GM21825 (cell line): ENCODE measurements around the gene NIN.
"Not testable (repeated sequence)": the region's sequence is repeated elsewhere in the genome, so short reads cannot be mapped to it uniquely, and the experiment has no call there.

Experiments
- ATAC-seq: cut with Tn5 transposase; IDR thresholded peaks from one replicate; pipeline ENCODE4 v1.9.1; 2021; ENCODE audit warnings: mild to moderate bottlenecking, moderate library complexity; ENCODE audit not compliant: unreplicated experiment

The NIN gene

DNA sequence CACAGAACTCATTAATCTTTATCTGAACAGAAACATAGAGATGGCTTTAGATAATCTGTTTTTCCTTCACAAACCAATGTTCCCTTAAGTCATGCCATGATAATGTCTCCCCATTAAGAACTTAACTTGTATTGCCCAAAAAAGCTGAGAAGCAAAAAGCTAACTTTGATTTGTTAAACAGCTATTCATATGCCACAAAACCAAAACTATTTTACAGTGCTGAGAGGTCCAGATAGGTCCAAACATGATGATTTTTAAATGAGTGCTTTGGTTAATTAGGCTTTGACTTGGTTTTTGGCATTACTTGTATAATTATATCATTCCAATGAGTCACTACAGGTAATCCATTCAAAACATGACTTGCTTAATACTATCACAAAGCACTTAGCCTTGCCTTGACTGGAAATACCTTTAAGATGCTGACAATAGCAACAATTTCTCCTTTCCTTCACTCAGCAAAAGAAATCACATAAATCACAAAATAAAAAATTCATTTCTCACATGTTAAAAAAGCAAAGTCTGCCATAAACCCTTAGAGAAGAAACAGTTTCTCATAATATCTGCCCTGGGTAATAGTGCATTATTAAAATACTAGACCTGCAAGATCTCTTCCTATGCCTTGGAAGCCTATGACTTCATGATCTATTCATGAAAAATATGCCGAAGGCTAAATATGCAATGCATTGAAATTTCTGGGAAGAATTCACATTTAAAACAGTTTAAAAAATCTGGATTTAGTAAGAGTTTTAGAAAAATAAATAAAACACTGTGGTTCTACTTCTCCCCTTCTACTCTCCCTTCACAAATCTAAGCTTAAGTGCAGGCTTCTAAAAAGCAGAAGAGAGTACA lies 110.8 kb downstream of the NIN start:
- ATAC-seq: no peak

DNA sequence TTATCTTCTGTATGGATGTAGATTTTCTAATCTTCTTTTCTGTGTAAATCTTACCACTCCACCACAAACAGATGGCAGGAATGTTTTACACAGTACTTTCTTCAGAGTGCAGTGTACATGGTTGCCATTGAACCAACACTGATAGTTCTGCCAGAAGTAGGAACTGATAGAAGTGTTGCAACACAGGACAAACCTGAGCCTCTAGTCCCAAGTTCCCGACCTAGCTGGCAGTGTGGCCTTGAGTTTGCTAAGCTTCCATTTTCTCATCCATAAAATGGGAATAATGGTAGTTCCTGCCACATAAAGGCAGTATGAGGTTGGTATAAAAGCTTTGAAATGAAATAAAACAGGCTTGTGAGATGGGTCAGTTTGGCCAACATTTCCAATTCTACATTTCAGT lies 112.0 kb downstream of the NIN start:
- no peak for ATAC-seq

DNA sequence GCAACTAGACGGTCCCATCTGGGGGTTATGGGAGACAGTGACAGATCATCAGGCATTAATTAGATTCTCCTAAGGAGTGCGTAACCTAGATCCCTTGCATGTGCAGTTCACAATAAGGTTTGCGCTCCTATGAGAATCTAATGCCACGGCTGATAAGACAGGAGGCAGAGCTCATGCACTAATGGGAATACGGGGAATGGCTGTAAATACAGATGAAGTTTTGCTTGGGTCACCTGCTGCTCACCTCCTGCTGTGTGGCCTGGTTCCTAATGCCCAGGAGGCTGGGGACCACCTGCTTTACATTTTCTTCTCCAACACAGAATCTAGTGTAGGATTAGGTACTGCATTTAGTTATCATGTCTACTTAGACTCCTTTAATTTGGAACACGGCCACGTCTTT lies 113.2 kb downstream of the NIN start:
- ATAC-seq: no peak

DNA sequence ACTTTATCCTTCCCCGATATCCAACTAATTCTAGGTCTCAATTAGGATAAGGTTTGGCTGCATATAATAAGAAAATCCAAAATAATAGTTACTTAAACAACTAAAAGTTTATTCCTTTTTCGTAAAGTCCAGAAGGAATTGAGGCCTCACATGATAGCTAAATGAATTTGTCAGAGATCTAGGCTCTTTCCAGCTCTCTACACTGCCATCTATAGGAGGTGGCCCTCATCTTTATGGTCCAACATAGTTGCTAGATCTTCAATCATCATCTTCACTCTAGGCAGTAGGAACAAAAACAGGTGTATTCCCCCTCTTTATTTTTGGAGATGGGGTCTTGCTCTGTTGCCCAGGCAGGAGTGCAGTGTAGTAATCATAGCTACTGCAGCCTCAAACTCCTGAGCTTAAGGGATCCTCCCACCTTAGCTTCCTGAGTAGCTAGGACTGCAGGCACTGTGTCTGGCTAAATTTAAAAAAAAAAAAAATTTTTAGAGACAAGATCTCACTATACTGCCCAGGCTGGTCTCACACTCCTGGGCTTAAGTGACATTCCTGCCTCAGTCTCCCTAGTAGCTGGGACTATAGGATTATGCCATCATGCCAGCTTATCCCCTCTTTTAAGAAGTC lies 116.4 kb downstream of the NIN start:
- ATAC-seq: no peak

DNA sequence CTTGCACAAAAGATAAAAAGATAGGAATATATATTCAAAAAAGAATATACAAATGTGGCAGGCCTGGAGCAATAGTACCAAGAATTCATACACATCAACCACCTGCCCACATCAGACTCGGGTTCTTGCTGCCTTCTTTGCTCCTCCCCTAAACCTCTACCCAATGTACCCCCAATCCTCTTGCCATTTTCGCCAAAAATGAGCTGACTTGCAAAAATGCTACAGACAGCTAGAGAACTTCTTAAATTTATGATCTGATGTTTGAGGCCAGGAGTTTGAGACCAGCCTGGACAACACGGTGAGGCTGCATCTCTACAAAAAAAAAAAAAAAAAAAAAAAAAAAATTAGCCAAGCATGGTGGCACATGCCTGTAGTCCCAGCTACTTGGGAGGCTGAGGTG lies 119.9 kb downstream of the NIN start:
- no peak for ATAC-seq

DNA sequence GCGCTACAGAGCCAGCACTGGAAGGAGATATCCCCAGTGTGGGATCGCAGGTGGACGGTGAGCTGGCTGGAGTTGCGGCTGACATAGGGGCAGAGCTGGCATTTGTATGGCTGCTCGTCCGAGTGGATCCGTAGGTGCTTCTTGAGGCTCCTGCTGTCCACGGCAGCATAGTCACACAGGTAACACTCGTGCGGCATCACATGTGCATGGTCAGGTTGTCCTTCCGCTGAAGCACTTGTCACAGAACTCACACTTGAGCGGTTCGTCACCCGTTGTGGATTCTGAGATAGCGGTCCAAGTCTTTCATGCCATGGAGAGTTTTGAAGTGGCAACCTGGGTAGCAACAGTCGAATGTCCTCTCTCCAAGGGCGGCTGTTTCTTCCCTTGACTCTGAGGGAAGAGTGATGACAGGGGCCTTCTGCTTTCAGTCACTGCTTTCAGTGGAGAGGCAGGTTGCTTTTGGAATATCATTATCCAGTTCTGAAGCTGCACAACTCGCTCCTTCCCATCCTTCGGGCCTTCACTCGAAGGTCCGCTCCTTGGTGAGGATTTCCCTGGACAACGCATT lies 125.9 kb downstream of the NIN start:
- ATAC-seq: no peak

DNA sequence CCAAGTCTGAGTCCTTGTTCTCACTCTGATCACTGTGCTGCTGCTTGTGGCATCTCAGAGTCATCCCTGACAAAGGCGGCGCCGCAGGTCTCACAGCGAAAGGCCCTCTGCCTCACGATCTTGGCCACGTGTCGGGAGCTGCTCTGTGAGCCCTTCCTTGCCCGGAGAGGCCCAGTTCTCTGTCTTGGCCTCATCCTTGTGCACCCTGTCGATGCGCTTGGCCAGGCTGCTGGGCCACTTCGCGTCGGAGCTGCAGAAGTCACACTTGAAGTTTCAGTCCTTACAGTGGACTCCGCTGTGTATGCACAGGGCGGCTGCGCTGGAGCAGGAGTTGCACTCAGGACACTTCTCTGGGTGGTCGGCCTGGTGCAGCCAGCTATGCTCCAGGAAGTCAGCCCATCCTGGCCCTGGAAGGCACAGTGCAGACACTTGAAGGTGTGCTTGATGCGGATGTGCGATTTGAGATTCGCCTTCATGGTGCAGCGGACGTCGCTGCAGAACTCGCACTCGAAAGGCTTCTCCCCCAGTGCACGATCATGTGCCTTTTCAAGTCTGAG lies 126.4 kb downstream of the NIN start:
- ATAC-seq: no peak

DNA sequence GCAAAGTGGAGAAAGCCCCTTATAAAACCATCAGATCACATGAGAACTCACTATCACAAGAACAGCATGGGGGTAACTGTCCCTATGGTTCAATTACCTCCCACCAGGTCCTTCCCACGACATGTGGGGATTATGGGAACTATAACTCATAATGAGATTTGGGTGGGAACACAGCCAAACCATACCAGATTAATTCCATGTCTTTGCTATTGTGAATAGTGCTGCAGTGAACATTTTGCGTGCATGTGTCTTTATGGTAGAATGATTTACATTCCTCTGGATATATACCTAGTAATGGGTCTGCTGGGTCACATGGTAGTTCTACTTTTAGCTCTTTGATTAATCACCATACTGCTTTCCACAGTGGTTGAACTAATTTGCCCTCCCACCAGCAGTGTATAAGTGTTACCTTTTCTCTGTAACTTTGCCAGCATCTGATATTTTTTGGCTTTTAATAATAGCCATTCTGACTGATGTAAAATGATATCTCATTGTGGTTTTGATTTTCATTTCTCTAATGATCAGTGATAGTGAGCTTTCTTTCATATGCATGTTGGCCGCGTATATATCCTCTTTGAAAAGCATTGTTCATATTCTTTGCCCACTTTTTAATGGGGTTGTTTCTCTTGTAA lies 133.2 kb downstream of the NIN start:
- ATAC-seq: no peak

DNA sequence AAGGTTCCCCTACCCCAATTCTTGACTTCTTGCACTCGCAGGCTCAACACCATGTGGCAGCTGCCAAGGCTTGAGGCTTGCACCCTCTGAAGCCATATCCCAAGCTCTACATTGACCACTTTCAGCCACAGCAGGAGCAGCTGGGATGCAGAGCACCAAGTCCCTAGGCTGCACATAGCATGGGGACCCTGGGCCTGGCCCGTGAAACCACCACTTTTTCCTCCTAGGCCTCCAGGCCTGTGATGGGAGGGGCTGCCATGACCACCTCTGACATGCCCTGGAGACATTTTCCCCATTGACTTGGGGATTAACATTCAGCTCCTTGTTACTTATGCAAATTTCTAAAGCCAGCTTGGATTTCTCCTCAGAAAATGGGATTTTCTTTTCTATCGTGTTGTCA lies 136.7 kb downstream of the NIN start:
- not testable (repeated sequence) for ATAC-seq

DNA sequence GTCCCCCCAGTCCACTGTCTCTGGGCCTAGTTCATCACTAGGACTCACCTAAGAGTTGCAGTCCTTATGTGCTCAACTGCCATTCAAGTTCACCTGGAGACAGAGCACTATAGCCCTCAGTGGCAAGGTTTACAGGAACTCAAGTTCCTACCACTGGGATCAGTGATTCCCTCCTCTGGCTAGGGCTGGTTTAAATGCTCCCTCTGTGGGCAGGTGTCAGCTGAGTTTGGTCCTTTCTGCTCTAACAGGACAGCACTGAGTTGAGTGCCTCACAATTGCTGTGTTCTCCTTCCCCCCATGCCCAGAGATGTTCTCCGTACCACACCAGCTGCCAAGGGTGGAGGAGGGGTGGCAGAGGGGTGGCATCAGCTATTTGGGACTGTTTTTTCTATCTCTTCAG lies 142.1 kb downstream of the NIN start:
- no peak for ATAC-seq

DNA sequence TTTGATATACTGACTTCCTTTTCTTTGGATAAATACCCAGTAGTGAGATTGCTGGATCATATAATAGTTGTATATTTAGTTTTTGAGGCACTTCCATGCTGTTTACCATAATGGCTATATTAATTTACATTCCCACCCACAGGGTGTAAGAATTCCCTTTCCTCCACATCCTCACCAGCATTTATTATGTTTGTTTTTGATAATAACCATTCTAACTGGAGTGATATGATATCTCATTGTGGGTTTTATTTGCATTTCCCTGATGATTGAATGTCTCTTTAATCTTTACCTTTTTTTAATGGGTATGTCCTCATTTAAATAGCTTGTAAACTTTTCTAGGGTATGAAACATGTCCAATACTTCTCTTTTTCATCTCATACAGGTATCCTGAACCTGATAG lies 151.3 kb downstream of the NIN start:
- ATAC-seq: no peak

- no peak for ATAC-seq
These were observed 152.8 kb downstream of the NIN start for GRCh38 chr14:50678163-50678562.

DNA sequence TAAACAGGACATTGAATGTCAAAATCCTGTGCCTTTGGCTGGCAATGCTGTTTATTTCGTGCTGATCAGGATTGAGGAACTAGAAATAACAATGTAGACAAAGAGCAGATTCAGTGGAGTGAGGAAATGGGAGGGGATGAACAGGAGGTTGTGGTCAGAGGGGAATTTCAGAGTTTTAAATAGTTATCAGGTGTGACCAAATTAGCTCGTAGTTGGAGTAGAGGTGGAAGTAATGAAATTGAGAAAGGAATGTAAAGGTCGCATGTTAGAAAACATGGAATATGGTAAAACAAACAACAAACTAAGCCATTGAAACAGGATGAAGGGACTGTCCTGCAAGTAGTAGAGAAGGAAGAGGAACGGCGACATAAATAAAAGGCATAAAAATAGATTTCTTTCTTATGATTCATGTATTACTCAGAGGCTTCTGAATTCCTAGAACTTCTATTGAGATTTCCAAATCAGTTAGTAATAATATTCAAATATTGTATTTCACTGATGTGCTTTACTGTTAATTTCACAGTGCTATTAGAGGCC lies 153.4 kb downstream of the NIN start:
- peak; percentile 78 for ATAC-seq

DNA sequence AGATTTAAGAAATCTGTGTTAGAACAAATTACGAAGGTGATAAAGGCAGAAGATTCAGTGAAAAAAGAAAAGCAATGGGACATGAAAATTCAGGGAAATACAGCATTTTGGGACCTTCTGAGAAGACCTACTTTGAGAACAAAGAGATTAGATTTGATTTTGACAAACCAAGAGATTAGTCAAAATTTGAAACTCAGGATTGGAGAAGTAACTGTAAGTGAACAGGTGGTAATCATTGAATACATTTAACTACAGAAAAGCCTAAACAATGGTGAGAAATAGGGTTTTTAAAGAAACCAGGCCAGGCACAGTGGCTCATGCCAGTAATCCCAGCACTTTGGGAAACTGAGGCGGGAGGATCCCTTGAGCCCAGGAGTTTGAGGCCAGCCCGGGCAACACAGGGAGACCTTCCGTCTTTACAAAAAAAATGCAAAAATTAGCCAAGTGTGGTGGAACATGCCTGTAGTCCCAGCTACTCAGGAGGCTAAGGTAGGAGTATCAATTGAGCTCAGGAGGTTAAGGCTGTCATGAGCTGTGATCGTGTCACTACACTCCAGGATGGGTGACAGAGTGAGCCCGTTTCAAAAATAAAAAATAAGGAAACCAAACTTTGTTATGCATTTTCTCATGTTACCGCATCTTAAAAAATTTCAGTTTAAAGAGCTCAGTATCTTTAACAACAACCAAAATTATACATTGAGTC lies 154.0 kb downstream of the NIN start:
- ATAC-seq: peak; percentile 40

DNA sequence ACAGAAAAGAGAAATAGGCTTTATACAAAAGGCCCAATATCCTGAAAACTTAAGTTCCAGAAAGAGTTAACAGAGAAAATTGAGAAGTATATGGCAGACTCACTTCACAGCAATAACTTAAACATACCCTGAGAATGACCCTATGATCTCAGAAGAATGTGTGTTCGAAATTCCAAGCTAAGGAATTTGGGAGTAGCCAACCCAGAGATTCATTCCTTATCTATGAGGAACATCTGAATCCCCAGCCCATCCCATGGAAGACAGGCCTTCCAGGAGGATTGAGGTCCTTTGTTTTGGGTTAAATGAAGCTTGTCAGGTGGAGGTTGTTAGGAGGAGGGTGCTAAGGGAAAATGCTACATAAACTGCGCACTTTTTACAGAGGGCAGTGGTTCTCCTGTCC lies 155.4 kb downstream of the NIN start:
- no peak for ATAC-seq

- ATAC-seq: no peak
These were observed 160.1 kb downstream of the NIN start for GRCh38 chr14:50670866-50671256.

- no peak for ATAC-seq
These were observed 160.6 kb downstream of the NIN start for GRCh38 chr14:50670196-50670865.
